K562 (cell line): ENCODE results near the gene FRMD4A. TPM values are rescaled to one million over a fixed set of nuclear protein-coding genes. Genes with fewer than 3 reads are reported as not detected.

Experiments used
- ATAC-seq: fragments of 200-7000 bp; cut with Tn5 transposase; 3 replicates; pipeline ENCODE4 v1.9.1; 2020; ENCODE audit warnings: moderate library complexity
- BruUV-seq: library from RNA; stranded (reverse); fragments of 400-500 nt; replicated peaks from 2 replicates; lab custom pipeline; 2021; lab: Mats Ljungman, UMichigan
- CTCF ChIA-PET: fragments of 300-600 bp; formaldehyde crosslinking; extraction: SDS; loops from one replicate; lab custom pipeline; 2021; ENCODE audit warnings: low intra/inter-chr PET ratio; lab: Yijun Ruan, JAX
- POLR2A ChIA-PET: fragments of 300-600, 350-650 bp; sonication (Branson Sonifier 250); formaldehyde crosslinking; extraction: SDS; loops from one replicate; lab custom pipeline; 2021; ENCODE audit warnings: antibody characterized with exemption, inconsistent platforms; lab: Yijun Ruan, JAX
- DNase-seq, 4 experiments: peaks; one replicate each; pipeline versions ENCODE4 v3.0.0 to v3.0.0-alpha.2; 2011 to 2018; ENCODE audit warnings: low spot score in 3 of 4, mixed read lengths in 3 of 4; ENCODE audit errors: extremely low read depth in 1 of 4
- FAIRE-seq: peaks from 2 replicates; lab custom pipeline; 2011; peaks lifted over from hg19 to GRCh38; lab: Jason Lieb, UNC
- H2AFZ ChIP-seq: 2 replicates; pipeline ENCODE4 v1.6.0; 2011; ENCODE audit warnings: low read depth, low read length, control low read depth, inconsistent platforms
- H3K27ac ChIP-seq: fragments of 200-600 bp; 3 replicates; pipeline ENCODE4 v1.8.0; 2011; ENCODE audit warnings: low read depth, mild to moderate bottlenecking, control low read depth, inconsistent platforms, low read length, moderate library complexity, mixed read lengths; ENCODE audit errors: extremely low read depth
- H3K27me3 ChIP-seq, 2 experiments: fragments of 300-600 bp in 1 of 2; 2 replicates in 1 of 2; 3 replicates in 1 of 2; pipeline versions ENCODE4 v1.6.0 to v1.8.0; 2011; ENCODE audit warnings: inconsistent platforms in 2 of 2, low read length in 2 of 2, mild to moderate bottlenecking in 1 of 2, mixed read lengths in 1 of 2, moderate library complexity in 1 of 2; ENCODE audit not compliant: control insufficient read depth in 2 of 2, insufficient read depth in 2 of 2
- H3K36me3 ChIP-seq: fragments of 300-600 bp; 3 replicates; pipeline ENCODE4 v1.8.0; 2011; ENCODE audit warnings: mild to moderate bottlenecking, low read length, inconsistent platforms; ENCODE audit not compliant: control insufficient read depth, insufficient read depth
- H3K4me1 ChIP-seq, 2 experiments: fragments of 200-600 bp in 1 of 2; replicated peaks in 1 of 2; 2 replicates in 1 of 2; 3 replicates in 1 of 2; pipeline versions ENCODE4 v1.5.1 to v1.8.0; 2011; ENCODE audit warnings: inconsistent platforms in 2 of 2, low read length in 2 of 2, mild to moderate bottlenecking in 1 of 2, mixed read lengths in 1 of 2, moderate library complexity in 1 of 2; ENCODE audit not compliant: control insufficient read depth in 2 of 2, insufficient read depth in 2 of 2
- H3K4me2 ChIP-seq: 2 replicates; pipeline ENCODE4 v1.6.1; 2011; ENCODE audit warnings: low read length, control low read depth, inconsistent platforms, mixed read lengths; ENCODE audit not compliant: insufficient read depth
- H3K4me3 ChIP-seq: fragments of 200-600 bp; sonication (generic), shearing (Covaris generic); 2 replicates; pipeline ENCODE4 v1.5.1; 2016; ENCODE audit warnings: control low read depth, inconsistent platforms
- H3K79me2 ChIP-seq: fragments of 200-600 bp; 3 replicates; pipeline ENCODE4 v1.8.0; 2011; ENCODE audit warnings: low read length, inconsistent platforms; ENCODE audit not compliant: control insufficient read depth, insufficient read depth
- H3K9ac ChIP-seq, 2 experiments: 2 replicates each; pipeline versions ENCODE4 v1.6.0 to v1.6.1; 2011; ENCODE audit warnings: low read depth in 2 of 2, low read length in 2 of 2, control low read depth in 1 of 2, inconsistent platforms in 1 of 2, mild to moderate bottlenecking in 1 of 2, mixed read lengths in 1 of 2; ENCODE audit not compliant: insufficient read depth in 1 of 2
- H3K9me1 ChIP-seq: one replicate; pipeline ENCODE4 v1.6.0; 2011; ENCODE audit warnings: inconsistent platforms, mild to moderate bottlenecking, low read length, moderate library complexity; ENCODE audit not compliant: control insufficient read depth, insufficient read depth
- H3K9me3 ChIP-seq: replicated peaks from 2 replicates; pipeline ENCODE4 v1.5.1; 2011; ENCODE audit warnings: low read depth, low read length, inconsistent platforms; ENCODE audit not compliant: control insufficient read depth, insufficient read depth
- H4K20me1 ChIP-seq: replicated peaks from 2 replicates; pipeline ENCODE4 v1.6.1; 2011; ENCODE audit warnings: low read length, inconsistent platforms, mixed read lengths; ENCODE audit not compliant: control insufficient read depth, insufficient read depth
- CREB3L1 ChIP-seq: fragments of 450-650 bp; IDR thresholded peaks from 2 replicates; pipeline ENCODE4 v1.6.1; 2014; ENCODE audit warnings: low read depth, mild to moderate bottlenecking, moderate library complexity, borderline replicate concordance
- CREM ChIP-seq: IDR thresholded peaks from 2 replicates; pipeline ENCODE4 v1.6.1; 2014; ENCODE audit warnings: antibody characterized with exemption, low read depth
- EHMT2 ChIP-seq: fragments of 450-650 bp; IDR thresholded peaks from 2 replicates; pipeline ENCODE4 v1.6.1; 2018; ENCODE audit warnings: antibody characterized with exemption
- GABPA ChIP-seq: fragments of 200-800 bp; sonication (Bioruptor generic); conservative IDR thresholded peaks from 2 replicates; pipeline ENCODE4 v1.6.1; 2016; ENCODE audit warnings: low read depth, missing genetic modification characterization, missing compliant biosample characterization
- POLR2H ChIP-seq: IDR thresholded peaks from 2 replicates; pipeline ENCODE4 v1.6.1; 2016; ENCODE audit warnings: missing genetic modification characterization, low read depth, mild to moderate bottlenecking, control low read depth, missing compliant biosample characterization, moderate library complexity
- TBP ChIP-seq: optimal IDR thresholded peaks from 2 replicates; pipeline ENCODE3; 2011; ENCODE audit warnings: low read depth, low read length, improper control_type of control experiment
- YY1 ChIP-seq, 3 experiments: IDR thresholded peaks; 2 replicates each; pipeline ENCODE4 v1.6.1; 2011; ENCODE audit warnings: low read length in 2 of 3, mild to moderate bottlenecking in 2 of 3, moderate library complexity in 2 of 3, borderline replicate concordance in 1 of 3, control low read depth in 1 of 3, low read depth in 1 of 3; ENCODE audit not compliant: insufficient read depth in 3 of 3, insufficient replicate concordance in 2 of 3, control insufficient read depth in 1 of 3, insufficient read length in 1 of 3; ENCODE audit errors: extremely low read depth in 1 of 3
- ZBTB40 ChIP-seq, 2 experiments: fragments of 450-650 bp in 1 of 2; sonication (generic) in 1 of 2; formaldehyde crosslinking in 1 of 2; IDR thresholded peaks; 2 replicates each; pipeline versions ENCODE4 v1.7.1 to v1.9.0; 2016 to 2022; ENCODE audit warnings: inconsistent platforms in 1 of 2, mild to moderate bottlenecking in 1 of 2, missing genetic modification reagents in 1 of 2
- ZC3H11A ChIP-seq: IDR thresholded peaks from 2 replicates; pipeline ENCODE4 v1.6.1; 2012; ENCODE audit warnings: low read depth, low read length, improper control_type of control experiment
- WGBS: fragments of 100-300 bp; shearing (Covaris generic); methylation state at CpG from one replicate; pipeline ENCODE4 v1.1.6; 2016; ENCODE audit warnings: low coverage, mixed read lengths; ENCODE audit not compliant: insufficient coverage; ENCODE audit errors: missing lambda C conversion rate; 5-methylcytosine and 5-hydroxymethylcytosine counted together
- in situ Hi-C: fragments of 300-500 bp; cut with MboI; formaldehyde crosslinking; loops from 4 replicates; pipeline ENCODE4 v1.15.0; 2018; ENCODE audit warnings: inconsistent platforms, mixed read lengths
- intact Hi-C: fragments of 100-400 bp; cut with micrococcal nuclease; formaldehyde crosslinking; loops from 2 replicates; pipeline ENCODE4 v1.14.2; 2022
- polyA plus RNA-seq, 8 experiments: library from polyadenylated mRNA; depleted of rRNA in 4 of 8; stranded (reverse) in 5 of 8; unstranded in 3 of 8; fragments of >200 nt; fragmentation: Nextera tagmentation in 2 of 8; fragmentation: Illumina TruSeq in 1 of 8; extraction: Ambion mirVana in 2 of 8; extraction: Trizol in 1 of 8; gene quantifications; 2 replicates each; pipeline versions ENCODE4 v1.2.1 to v1.2.3, GENCODE V29; 2011 to 2014; ENCODE audit warnings: inconsistent platforms in 1 of 8, missing spikeins in 1 of 8
- total RNA-seq, 7 experiments: library from RNA; depleted of rRNA in 6 of 7; stranded (reverse); fragments of >200 nt in 6 of 7; fragmentation: Illumina TruSeq in 2 of 7; extraction: Trizol in 2 of 7; gene quantifications; 2 replicates each; pipeline versions ENCODE4 v1.2.1 to v1.2.3, GENCODE V29; 2011 to 2021; ENCODE audit warnings: low replicate concordance in 1 of 7

The FRMD4A gene
- total and polyA plus RNA-seq, 9 of the 15 experiments (the other 6 are each of a cell fraction or from before 2014, with no cell fraction given), result 0.80 to 5.2 (median 3.0) TPM

GRCh38 chr10:13812804-13813203, 517.9 kb downstream of the FRMD4A start:
- peak; percentile 91 for ATAC-seq
- Histone ChIP-seq H3K4me2 (peak overlapping the region; percentile 58), H3K36me3 (no peaks in the 10 kb centered on the region), H4K20me1 (no peaks in the 10 kb centered on the region), H3K9ac (no peak overlapping the region), H3K27ac (no peak overlapping the region), H2AFZ (peak overlapping the region; percentile 57; the same call in 1 of the 2 replicates), H3K4me1 (no peaks in the 10 kb centered on the region), H3K79me2 (no peaks in the 10 kb centered on the region), H3K9me1 (no peaks in the 10 kb centered on the region), H3K27me3 (peaks cover 7 to 15% of the 10 kb centered on the region in 2 experiments), H3K4me3 (no peak overlapping the region), H3K9me3 (0 out of 2 replicates have a peak, but pooled peaks cover 2% of the 10 kb centered on the region)
- CTCF ChIA-PET, result no interaction called here
- BruUV-seq, result no TSS peak
- POLR2A ChIA-PET, result interaction anchor here (1.2 kb wide), 1 partner anchor 11 kb away, joined by 3 read pairs; no protein-coding TSS in a partner anchor
- in situ Hi-C loops, result no loop called here
- under 1% methylated on average over 9 of the region's 11 CpGs for WGBS
- peak in 2 of 4 experiments; percentile 21 to 30 for DNase-seq
- TF ChIP-seq ZC3H11A, result no peak
- TF ChIP-seq GABPA (tag), result peak; percentile 51; the same call in 1 of the 2 replicates
- no peak for TF ChIP-seq TBP
- peak; percentile 72; the same call in 1 of the 2 replicates for TF ChIP-seq CREB3L1
- TF ChIP-seq YY1 (IDR thresholded peaks at IDR 0.05; ENCODE audit: borderline replicate concordance in 1 of 3, control insufficient read depth in 1 of 3, extremely low read depth in 1 of 3, insufficient read depth in 3 of 3, insufficient read length in 1 of 3, insufficient replicate concordance in 2 of 3, low read depth in 1 of 3, low read length in 2 of 3), result peak in 1 of 3 experiments; percentile 42
- TF ChIP-seq EHMT2, result peak; percentile 86
- TF ChIP-seq CREM, result 0 out of 2 replicates have a peak, but pooled peaks have one; percentile 10
- peak; percentile 51 for TF ChIP-seq ZBTB40 (IDR thresholded peaks at IDR 0.05)
- no peak for TF ChIP-seq ZBTB40 (CRISPR knock-in tag; IDR thresholded peaks at IDR 0.05)
- peak; percentile 28; the same call in 1 of the 2 replicates for TF ChIP-seq POLR2H (tag)
- FAIRE-seq, result peak; percentile 65
- intact Hi-C loops, result no loop called here
